ENCODE data around the gene SNRNP70.
"Not testable (repeated sequence)": the region's sequence is repeated elsewhere in the genome, so short reads cannot be mapped to it uniquely, and the experiment has no call there.

SNRNP70 gene

GRCh38 chr19:49071860-49072547 is 13.2 kb upstream of the SNRNP70 start:
- H3K4me3 ChIP-seq (ENCODE audit: low read length), result no peak overlapping the region
- no peak for TF ChIP-seq CTCF (IDR thresholded peaks at IDR 0.05; ENCODE audit: insufficient read depth, low read depth, low read length, missing control alignments)
- DNase-seq (ENCODE audit: low read depth), result no peak

- TF ChIP-seq CTCF (IDR thresholded peaks at IDR 0.05; ENCODE audit: insufficient read depth, low read depth, low read length, missing control alignments), result peak; percentile 31
- H3K4me3 ChIP-seq (ENCODE audit: low read length), result no peak overlapping the region
- DNase-seq (ENCODE audit: low read depth), result peak; percentile 39
Measured at GRCh38 chr19:49073514-49074378, 11.5 kb upstream of the SNRNP70 start.

- peak; percentile 51 for DNase-seq (ENCODE audit: low read depth)
- not testable (repeated sequence) for H3K4me3 ChIP-seq (ENCODE audit: low read length)
- peak; percentile 57 for TF ChIP-seq CTCF (IDR thresholded peaks at IDR 0.05; ENCODE audit: insufficient read depth, low read depth, low read length, missing control alignments)
Measured at GRCh38 chr19:49074869-49075268, 10.4 kb upstream of the SNRNP70 start.

- DNase-seq (ENCODE audit: low read depth), result no peak
- no peak overlapping the region for H3K4me3 ChIP-seq (ENCODE audit: low read length)
- TF ChIP-seq CTCF (IDR thresholded peaks at IDR 0.05; ENCODE audit: insufficient read depth, low read depth, low read length, missing control alignments), result no peak
Measured at GRCh38 chr19:49080392-49080791, 4.9 kb upstream of the SNRNP70 start.

GRCh38 chr19:49081273-49081672 is 4.0 kb upstream of the SNRNP70 start:
- DNase-seq (ENCODE audit: low read depth), result no peak
- no peak for TF ChIP-seq CTCF (IDR thresholded peaks at IDR 0.05; ENCODE audit: insufficient read depth, low read depth, low read length, missing control alignments)
- no peak overlapping the region for H3K4me3 ChIP-seq (ENCODE audit: low read length)

- no peak for TF ChIP-seq CTCF (IDR thresholded peaks at IDR 0.05; ENCODE audit: insufficient read depth, low read depth, low read length, missing control alignments)
- no peak for DNase-seq (ENCODE audit: low read depth)
- H3K4me3 ChIP-seq (ENCODE audit: low read length), result peak overlapping the region; percentile 86
Measured at GRCh38 chr19:49084206-49085019, 838 bp upstream of the SNRNP70 start.

Data from epithelial cell of esophagus (primary cell).